Heart right ventricle (tissue), 16 donors: Measurements from ENCODE around the gene CHKA. TPM values are rescaled to one million over a fixed set of nuclear protein-coding genes. Genes with fewer than 3 reads are reported as not detected.

ENCODE experiments used
- ATAC-seq, 8 donors: fragments of 200-7000 bp; cut with Tn5 transposase; one replicate each; pipeline ENCODE4 v1.9.1; 2020; ENCODE audit warnings: mild to moderate bottlenecking in 8 of 8, moderate library complexity in 8 of 8, moderate number of reproducible peaks in 1 of 8
- DNase-seq, 2 donors: peaks; one replicate each; pipeline ENCODE4 v3.0.0-alpha.2; 2020
- H3K27ac ChIP-seq, 10 donors: fragments of 200-600 bp; sonication (generic) in 2 of 10; one replicate each; pipeline versions ENCODE4 v1.5.0 to v1.8.0; 2020 to 2022; ENCODE audit warnings: mild to moderate bottlenecking in 3 of 10
- H3K27me3 ChIP-seq, 7 donors: fragments of 200-600 bp; one replicate each; pipeline ENCODE4 v1.8.0; 2021 to 2022; ENCODE audit warnings: mild to moderate bottlenecking in 2 of 7
- H3K36me3 ChIP-seq, 9 donors: fragments of 200-600 bp; sonication (generic) in 1 of 9; one replicate each; pipeline versions ENCODE4 v1.5.0 to v1.8.0; 2020 to 2022; ENCODE audit warnings: mild to moderate bottlenecking in 2 of 9
- H3K4me1 ChIP-seq, 9 donors: fragments of 200-600 bp; sonication (generic) in 1 of 9; one replicate each; pipeline versions ENCODE4 v1.5.0 to v1.8.0; 2020 to 2022; ENCODE audit warnings: mild to moderate bottlenecking in 4 of 9
- H3K4me3 ChIP-seq, 10 donors: fragments of 200-600 bp; sonication (generic) in 2 of 10; one replicate each; pipeline versions ENCODE4 v1.5.0 to v1.8.0; 2020 to 2022; ENCODE audit warnings: mild to moderate bottlenecking in 7 of 10, moderate library complexity in 2 of 10
- H3K9me3 ChIP-seq, 11 donors: fragments of 200-600 bp in 10 of 11; sonication (generic) in 2 of 11; one replicate each; pipeline versions ENCODE4 v1.5.0 to v1.8.0; 2013 to 2022; ENCODE audit warnings: mild to moderate bottlenecking in 2 of 11, control low read depth in 1 of 11, moderate library complexity in 1 of 11
- WGBS, 2 donors: extraction: QIAGEN DNeasy Blood & Tissue Kit; methylation state at CpG; one replicate each; pipeline ENCODE4 v1.1.7; 2013; ENCODE audit warnings: inconsistent platforms in 1 of 2; 5-methylcytosine and 5-hydroxymethylcytosine counted together
- intact Hi-C, 10 donors: fragments of 100-400 bp; cut with DNase I; formaldehyde crosslinking; loops; one replicate each; pipeline versions ENCODE4 v1.11.1 to v1.14.2; 2022
- polyA plus RNA-seq, 2 donors: library from polyadenylated mRNA; stranded (reverse); fragments of 200-250 nt; gene quantifications; one replicate each; pipeline ENCODE4 v1.2.3, GENCODE V29; 2013
- total RNA-seq, 10 donors: library from RNA; stranded (reverse); fragmentation: NEBNext Ultra II Directional in 3 of 10; extraction: Animal tissue kit (Norgen Biotek cat#: 25700) in 3 of 10; gene quantifications; one replicate each; pipeline versions ENCODE4 v1.2.1 to v1.2.4, GENCODE V29; 2021 to 2023
- TF ChIP-seq, protein P1 (sequence below), 9 donors: fragments of 200-600 bp; sonication (generic) in 2 of 9; IDR thresholded peaks; one replicate each; pipeline versions ENCODE4 v1.5.0 to v1.8.0; 2021 to 2022; ENCODE audit warnings: antibody characterized with exemption in 9 of 9, mild to moderate bottlenecking in 5 of 9, moderate library complexity in 1 of 9
- donor health status: Arrhythmogenic right ventricular cardiomyopathy.
- donor health status: ischemic (EF 13 %, LVEDD 7.1; RV severe dilation, severe dysfunction).
- donor health status: healthy with polysubstance abuse.
- donor health status: DM: no; HTN: yes; CAD: no.
- donor health status: DM: no; HTN: no; CAD: no.
- donor health status: ischemic (EF 25% LVEDD 6.9; RV normal size, moderate dysfunction).
- donor health status: ischemic (EF 25% LVEDD 5.7; RV mildly dilated, moderate dysfunction).
- donor health status: healthy.
- donor health status: DM: yes; HTN: yes; CAD: no.
- donor health status: Ischemic cardiomyopathy.
- donor health status: ischemic (EF 35%, LVEDD 5.7; RV mildly dilated, moderate dysfunction).
- donor health status: nonischemic (EF 11% LVEDD 7.7; RV severe dilation, severe dysfunction).
- donor health status: DM: yes; HTN: yes; CAD: no.
- donor health status: PGD.
- donor health status: ischemic (EF 29% LVEDD 5.4; RV normal size, mild dysfunction).
- donor health status: nonischemic (EF 23%, LVEDD 6.1; RV moderate dilation, normal function).

CHKA gene
- total and polyA plus RNA-seq, 12 donors = 7.0 to 66.1 (median 9.6) TPM

DNA sequence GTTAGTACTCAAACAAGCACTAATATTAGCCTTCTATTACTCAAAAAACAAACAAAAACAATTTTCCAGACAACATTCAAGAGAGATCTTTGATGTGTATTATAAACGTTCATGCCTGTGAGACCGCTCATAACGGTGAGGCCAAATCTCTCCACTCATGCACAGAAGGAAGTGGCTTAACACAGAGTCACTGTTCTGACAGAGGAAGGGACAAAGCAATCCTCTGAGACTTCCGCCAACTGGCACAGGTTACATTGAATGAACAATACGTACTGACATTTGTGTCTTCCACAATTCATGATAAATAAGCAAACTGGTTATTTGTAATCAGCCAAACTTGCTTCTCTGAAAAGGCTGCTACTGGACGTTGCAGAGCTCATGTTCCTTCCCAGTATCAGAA, 30.5 kb downstream of the CHKA start:
- TF ChIP-seq, protein P1, sequence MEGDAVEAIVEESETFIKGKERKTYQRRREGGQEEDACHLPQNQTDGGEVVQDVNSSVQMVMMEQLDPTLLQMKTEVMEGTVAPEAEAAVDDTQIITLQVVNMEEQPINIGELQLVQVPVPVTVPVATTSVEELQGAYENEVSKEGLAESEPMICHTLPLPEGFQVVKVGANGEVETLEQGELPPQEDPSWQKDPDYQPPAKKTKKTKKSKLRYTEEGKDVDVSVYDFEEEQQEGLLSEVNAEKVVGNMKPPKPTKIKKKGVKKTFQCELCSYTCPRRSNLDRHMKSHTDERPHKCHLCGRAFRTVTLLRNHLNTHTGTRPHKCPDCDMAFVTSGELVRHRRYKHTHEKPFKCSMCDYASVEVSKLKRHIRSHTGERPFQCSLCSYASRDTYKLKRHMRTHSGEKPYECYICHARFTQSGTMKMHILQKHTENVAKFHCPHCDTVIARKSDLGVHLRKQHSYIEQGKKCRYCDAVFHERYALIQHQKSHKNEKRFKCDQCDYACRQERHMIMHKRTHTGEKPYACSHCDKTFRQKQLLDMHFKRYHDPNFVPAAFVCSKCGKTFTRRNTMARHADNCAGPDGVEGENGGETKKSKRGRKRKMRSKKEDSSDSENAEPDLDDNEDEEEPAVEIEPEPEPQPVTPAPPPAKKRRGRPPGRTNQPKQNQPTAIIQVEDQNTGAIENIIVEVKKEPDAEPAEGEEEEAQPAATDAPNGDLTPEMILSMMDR (IDR thresholded peaks at IDR 0.05) = no peak
- no peaks in the 10 kb centered on the region for H3K9me3 ChIP-seq
- DNase-seq (no peak), ATAC-seq (peak in 6 of 8 donors; percentile 61 to 96 (median 84))
- H3K36me3 ChIP-seq = no peaks in the 10 kb centered on the region
- no peaks in the 10 kb centered on the region for H3K27me3 ChIP-seq
- no peak overlapping the region for H3K4me3 ChIP-seq
- intact Hi-C loops = no loop called here
- H3K27ac ChIP-seq = peak overlapping the region in 4 of 10 donors; percentile 5 to 72 (median 33)
- WGBS, 2 donors = 26 to 40% methylated on average over 6 of the region's 6 CpGs
- H3K4me1 ChIP-seq = peaks cover 0 to 22% (median 16%) of the 10 kb centered on the region in 9 donors

DNA sequence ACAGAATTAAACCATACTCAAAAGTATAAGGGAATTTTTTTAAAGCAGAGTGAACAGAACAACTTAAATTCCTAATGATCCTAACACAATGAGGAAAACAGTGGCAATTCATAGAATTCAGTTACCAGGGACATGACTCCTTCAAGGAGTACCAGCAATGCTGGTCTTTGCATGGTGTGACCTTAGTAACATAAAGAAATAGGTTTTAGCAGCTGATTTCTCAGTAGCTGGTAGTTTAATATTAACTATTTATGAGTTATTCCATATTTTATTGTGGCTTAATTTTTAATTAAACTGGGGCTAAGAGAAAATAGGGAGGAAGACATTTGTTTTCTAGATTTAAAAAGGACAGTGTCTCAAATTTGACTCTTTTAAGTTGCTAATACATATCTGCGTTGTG, 30.9 kb downstream of the CHKA start:
- H3K27ac ChIP-seq = peak overlapping the region in 4 of 10 donors; percentile 5 to 72 (median 33)
- intact Hi-C loops = no loop called here
- no peak overlapping the region for H3K4me3 ChIP-seq
- H3K9me3 ChIP-seq = no peaks in the 10 kb centered on the region
- no peak for ATAC-seq
- TF ChIP-seq, protein P1 (IDR thresholded peaks at IDR 0.05) = no peak
- WGBS, 2 donors = 72 to 74% methylated on average over 1 of the region's 1 CpG
- H3K27me3 ChIP-seq = no peaks in the 10 kb centered on the region
- DNase-seq = no peak
- peaks cover 0 to 22% (median 16%) of the 10 kb centered on the region in 9 donors for H3K4me1 ChIP-seq
- H3K36me3 ChIP-seq = no peaks in the 10 kb centered on the region

DNA sequence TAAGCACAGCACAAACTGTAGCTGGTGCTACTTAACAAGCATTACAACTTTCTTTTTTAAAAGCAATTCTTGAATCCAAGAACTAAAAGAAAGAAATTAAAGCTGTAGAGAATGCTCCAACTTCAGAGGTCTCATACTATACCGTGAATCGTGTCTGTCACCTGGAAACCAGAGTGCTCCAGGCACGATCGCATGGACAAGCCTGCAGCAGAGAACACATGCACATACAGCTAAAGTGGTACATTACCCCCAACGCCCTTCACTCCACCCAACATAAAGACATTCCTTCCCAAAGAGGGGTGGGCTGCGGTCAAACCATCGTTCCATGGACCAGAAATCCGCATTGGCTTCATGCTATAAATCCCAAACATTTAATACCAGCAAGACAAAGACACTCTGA, 31.5 kb downstream of the CHKA start:
- intact Hi-C loops = no loop called here
- Histone ChIP-seq H3K27me3 (no peaks in the 10 kb centered on the region), H3K36me3 (no peaks in the 10 kb centered on the region), H3K9me3 (no peaks in the 10 kb centered on the region), H3K4me3 (no peak overlapping the region), H3K4me1 (peaks cover 0 to 21% (median 16%) of the 10 kb centered on the region in 9 donors), H3K27ac (no peak overlapping the region)
- WGBS, 2 donors = 89 to 92% methylated on average over 8 of the region's 8 CpGs
- TF ChIP-seq, protein P1 (IDR thresholded peaks at IDR 0.05) = no peak
- DNase-seq = no peak
- no peak for ATAC-seq

DNA sequence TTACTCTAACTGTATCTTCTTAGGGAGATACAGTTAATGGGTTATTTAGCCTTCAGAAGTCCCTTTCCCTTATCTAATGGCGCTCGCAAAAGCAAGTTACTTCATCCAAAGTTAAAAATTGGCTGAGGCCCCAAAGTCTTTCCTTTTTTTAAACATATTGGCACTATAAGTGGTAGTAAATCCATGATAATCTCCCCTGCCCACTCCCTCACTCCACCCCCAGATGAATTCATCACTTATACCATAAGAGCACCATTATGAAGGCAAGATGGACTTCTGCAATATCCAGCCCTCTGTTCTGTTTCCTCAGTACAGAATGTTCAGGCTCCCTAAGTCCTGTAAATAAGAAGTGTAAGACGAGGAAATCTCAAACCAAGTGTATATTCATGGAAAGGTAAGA, 37.7 kb downstream of the CHKA start:
- H3K36me3 ChIP-seq = peaks cover 0 to 23% (median 8%) of the 10 kb centered on the region in 9 donors
- DNase-seq (no peak), ATAC-seq (no peak)
- no peaks in the 10 kb centered on the region for H3K4me1 ChIP-seq
- H3K4me3 ChIP-seq = no peak overlapping the region
- no peaks in the 10 kb centered on the region for H3K27me3 ChIP-seq
- TF ChIP-seq, protein P1 (IDR thresholded peaks at IDR 0.05) = no peak
- no peak overlapping the region for H3K27ac ChIP-seq
- WGBS, 2 donors = 82 to 86% methylated on average over 3 of the region's 3 CpGs
- no peaks in the 10 kb centered on the region for H3K9me3 ChIP-seq
- intact Hi-C loops = no loop called here
